Naive thymus-derived CD4-positive, alpha-beta T cell (primary cell): ENCODE data around the gene PCBP3. TPM values are rescaled to one million over a fixed set of nuclear protein-coding genes. Genes with fewer than 3 reads are reported as not detected.

Source experiments
- ATAC-seq: fragments of 150-1000 bp; cut with Tn5 transposase; 2 replicates; pipeline ENCODE4 v1.10.0; 2021; ENCODE audit warnings: mild to moderate bottlenecking, moderate library complexity
- CTCF ChIA-PET: fragments of 350-600 bp; sonication (Branson Sonifier 250); formaldehyde crosslinking; loops from one replicate; lab custom pipeline; 2021; ENCODE audit warnings: antibody characterized with exemption; lab: Charles Lee
- POLR2A ChIA-PET: fragments of 350-600 bp; sonication (Branson Sonifier 250); formaldehyde crosslinking; loops from one replicate; lab custom pipeline; 2021; ENCODE audit warnings: antibody characterized with exemption, inconsistent platforms; lab: Charles Lee
- DNase-seq, 9 donors: peaks; one replicate each; pipeline versions ENCODE4 v3.0.0 to v3.0.0-alpha.2; 2020 to 2022; ENCODE audit warnings: mixed read lengths in 1 of 9
- H3K27ac ChIP-seq: one replicate; pipeline ENCODE4 v1.7.0; 2013; ENCODE audit warnings: mild to moderate bottlenecking, low read depth, low read length, moderate library complexity
- H3K27me3 ChIP-seq, 2 donors: one replicate each; pipeline ENCODE4 v1.7.0; 2013; ENCODE audit warnings: low read length in 2 of 2, mild to moderate bottlenecking in 2 of 2, moderate library complexity in 2 of 2; ENCODE audit not compliant: control insufficient read depth in 2 of 2, insufficient read depth in 2 of 2
- H3K36me3 ChIP-seq, 3 experiments: 1 replicate in 2 of 3; 2 replicates in 1 of 3; pipeline ENCODE4 v1.7.0; 2013; ENCODE audit warnings: low read length in 3 of 3, mild to moderate bottlenecking in 3 of 3, moderate library complexity in 1 of 3; ENCODE audit not compliant: insufficient read depth in 3 of 3, control insufficient read depth in 2 of 3
- H3K4me1 ChIP-seq, 2 donors: one replicate each; pipeline ENCODE4 v1.7.0; 2013; ENCODE audit warnings: low read length in 2 of 2, mild to moderate bottlenecking in 2 of 2, moderate library complexity in 1 of 2; ENCODE audit not compliant: control insufficient read depth in 2 of 2, insufficient read depth in 2 of 2
- H3K4me3 ChIP-seq: 2 replicates; pipeline ENCODE4 v1.7.0; 2013; ENCODE audit warnings: mild to moderate bottlenecking, low read length
- H3K9me3 ChIP-seq, 3 experiments: 1 replicate in 2 of 3; 2 replicates in 1 of 3; pipeline ENCODE4 v1.7.0; 2013; ENCODE audit warnings: low read length in 3 of 3; ENCODE audit not compliant: control insufficient read depth in 2 of 3
- H3K27ac Mint-ChIP-seq, 9 donors: one replicate each; pipeline ENCODE4 v1.8.0; 2020 to 2022; ENCODE audit warnings: mixed read lengths in 9 of 9, mild to moderate bottlenecking in 8 of 9, moderate library complexity in 5 of 9, inconsistent platforms in 2 of 9
- H3K27me3 Mint-ChIP-seq, 5 donors: one replicate each; pipeline ENCODE4 v1.8.0; 2021 to 2022; ENCODE audit warnings: mixed read lengths in 5 of 5, mild to moderate bottlenecking in 1 of 5
- H3K36me3 Mint-ChIP-seq, 5 donors: one replicate each; pipeline ENCODE4 v1.8.0; 2020 to 2022; ENCODE audit warnings: mixed read lengths in 5 of 5, mild to moderate bottlenecking in 3 of 5, inconsistent platforms in 1 of 5
- H3K4me1 Mint-ChIP-seq, 7 donors: one replicate each; pipeline ENCODE4 v1.8.0; 2020 to 2022; ENCODE audit warnings: mixed read lengths in 7 of 7, mild to moderate bottlenecking in 3 of 7, inconsistent platforms in 1 of 7
- H3K4me3 Mint-ChIP-seq, 10 donors: one replicate each; pipeline ENCODE4 v1.8.0; 2020 to 2022; ENCODE audit warnings: mild to moderate bottlenecking in 10 of 10, mixed read lengths in 10 of 10, moderate library complexity in 6 of 10, inconsistent platforms in 2 of 10
- H3K9me3 Mint-ChIP-seq, 11 donors: one replicate each; pipeline ENCODE4 v1.8.0; 2020 to 2022; ENCODE audit warnings: mixed read lengths in 11 of 11, mild to moderate bottlenecking in 4 of 11, inconsistent platforms in 1 of 11, moderate library complexity in 1 of 11
- intact Hi-C, 2 donors: fragments of 100-400 bp; cut with micrococcal nuclease; formaldehyde crosslinking; loops; one replicate each; pipeline ENCODE4 v1.15.1; 2023
- polyA plus RNA-seq, 2 donors: library from polyadenylated mRNA; unstranded; fragments of 300-500 nt; fragmentation: Illumina TruSeq; gene quantifications; one replicate each; pipeline ENCODE4 v1.2.3, GENCODE V29; 2021
- total RNA-seq, 6 experiments: library from RNA in 5 of 6; stranded (reverse) in 5 of 6; gene quantifications; 1 replicate in 5 of 6; 2 replicates in 1 of 6; pipeline ENCODE4 v1.2.3 and lab custom pipeline; 2021 to 2026

The PCBP3 gene
- total and polyA plus RNA-seq, 7 experiments from 2014 or later = 1.2 to 5.2 (median 1.6) TPM

- Histone ChIP-seq H3K4me3 (no peak overlapping the region), H3K36me3 (peaks cover 0 to 4% (median 0%) of the 10 kb centered on the region in 3 experiments), H3K4me1 (no peaks in the 10 kb centered on the region), H3K27me3 (no peaks in the 10 kb centered on the region), H3K27ac (no peak overlapping the region), H3K9me3 (no peaks in the 10 kb centered on the region)
- no peak for DNase-seq
- ATAC-seq = no peak
- POLR2A ChIA-PET = no interaction called here
- intact Hi-C loops = no loop called here
- no peaks in the 10 kb centered on the region for H3K9me3 Mint-ChIP-seq
- H3K27me3 Mint-ChIP-seq = no peaks in the 10 kb centered on the region
- H3K27ac Mint-ChIP-seq = no peak overlapping the region
- CTCF ChIA-PET = interaction anchor here (0.7 kb wide), 1 partner anchor 71 kb away, joined by 3 read pairs; no protein-coding TSS in a partner anchor
- H3K4me1 Mint-ChIP-seq = peaks cover 0 to 18% (median 3%) of the 10 kb centered on the region in 7 donors
- H3K4me3 Mint-ChIP-seq = no peak overlapping the region
- H3K36me3 Mint-ChIP-seq = peaks cover 0 to 9% (median 2%) of the 10 kb centered on the region in 5 donors
These were observed 96.5 kb downstream of the PCBP3 start for GRCh38 chr21:45740088-45740440.

- H3K4me1 Mint-ChIP-seq = peaks cover 0 to 18% (median 3%) of the 10 kb centered on the region in 7 donors
- H3K27me3 Mint-ChIP-seq = no peaks in the 10 kb centered on the region
- no peaks in the 10 kb centered on the region for H3K27me3 ChIP-seq
- H3K4me3 ChIP-seq = no peak overlapping the region
- H3K36me3 Mint-ChIP-seq = peaks cover 0 to 12% (median 8%) of the 10 kb centered on the region in 5 donors
- H3K36me3 ChIP-seq = peaks cover 0 to under 1% (median 0%) of the 10 kb centered on the region in 3 experiments
- POLR2A ChIA-PET = no interaction called here
- CTCF ChIA-PET = no interaction called here
- DNase-seq = no peak
- intact Hi-C loops = no loop called here
- no peak overlapping the region for H3K4me3 Mint-ChIP-seq
- H3K9me3 ChIP-seq = no peaks in the 10 kb centered on the region
- ATAC-seq = no peak
- H3K27ac Mint-ChIP-seq = no peak overlapping the region
- H3K4me1 ChIP-seq = no peaks in the 10 kb centered on the region
- H3K27ac ChIP-seq = peak overlapping the region; percentile 13
- peaks cover 0 to 2% (median 0%) of the 10 kb centered on the region in 11 donors for H3K9me3 Mint-ChIP-seq
These were observed 97.2 kb downstream of the PCBP3 start for GRCh38 chr21:45740491-45741357.

GRCh38 chr21:45741691-45742090, 98.2 kb downstream of the PCBP3 start:
- DNase-seq = no peak
- no peaks in the 10 kb centered on the region for H3K27me3 ChIP-seq
- H3K27ac ChIP-seq = no peak overlapping the region
- peaks cover 0 to 11% (median 8%) of the 10 kb centered on the region in 5 donors for H3K36me3 Mint-ChIP-seq
- ATAC-seq = no peak
- peaks cover 0 to 2% (median 0%) of the 10 kb centered on the region in 11 donors for H3K9me3 Mint-ChIP-seq
- ChIA-PET CTCF (no interaction called here), POLR2A (interaction anchor here (0.7 kb wide), 1 partner anchor 179 kb away, joined by 3 read pairs; no protein-coding TSS in a partner anchor)
- intact Hi-C loops = no loop called here
- peak overlapping the region in 6 of 9 donors; percentile 16 to 63 (median 40) for H3K27ac Mint-ChIP-seq
- H3K4me3 Mint-ChIP-seq = no peak overlapping the region
- peaks cover 0 to 18% (median 3%) of the 10 kb centered on the region in 7 donors for H3K4me1 Mint-ChIP-seq
- no peaks in the 10 kb centered on the region for H3K4me1 ChIP-seq
- no peaks in the 10 kb centered on the region for H3K36me3 ChIP-seq
- no peaks in the 10 kb centered on the region for H3K27me3 Mint-ChIP-seq
- no peaks in the 10 kb centered on the region for H3K9me3 ChIP-seq
- no peak overlapping the region for H3K4me3 ChIP-seq

- CTCF ChIA-PET = no interaction called here
- H3K27ac ChIP-seq = peak overlapping the region; percentile 7
- Mint-ChIP-seq H3K36me3 (peaks cover 0 to 11% (median 8%) of the 10 kb centered on the region in 5 donors), H3K9me3 (peaks cover 0 to 2% (median 0%) of the 10 kb centered on the region in 11 donors), H3K4me1 (peaks cover 0 to 18% (median 3%) of the 10 kb centered on the region in 7 donors), H3K27me3 (no peaks in the 10 kb centered on the region), H3K27ac (peak overlapping the region in 7 of 9 donors; percentile 7 to 63 (median 34)), H3K4me3 (peak overlapping the region in 3 of 10 donors; percentile 16 to 34 (median 22))
- no peaks in the 10 kb centered on the region for H3K36me3 ChIP-seq
- no peaks in the 10 kb centered on the region for H3K27me3 ChIP-seq
- no peaks in the 10 kb centered on the region for H3K9me3 ChIP-seq
- no peak overlapping the region for H3K4me3 ChIP-seq
- no peak for ATAC-seq
- POLR2A ChIA-PET = interaction anchor here (0.7 kb wide), 1 partner anchor 180 kb away, joined by 3 read pairs; no protein-coding TSS in a partner anchor
- no peak for DNase-seq
- intact Hi-C loops = no loop called here
- no peaks in the 10 kb centered on the region for H3K4me1 ChIP-seq
These were observed 98.7 kb downstream of the PCBP3 start for GRCh38 chr21:45742247-45742646.

GRCh38 chr21:45745256-45745655, 101.7 kb downstream of the PCBP3 start:
- H3K27me3 Mint-ChIP-seq = no peaks in the 10 kb centered on the region
- H3K36me3 Mint-ChIP-seq = peaks cover 0 to 23% (median 8%) of the 10 kb centered on the region in 5 donors
- ChIA-PET CTCF (no interaction called here), POLR2A (no interaction called here)
- H3K27me3 ChIP-seq = no peaks in the 10 kb centered on the region
- H3K4me3 ChIP-seq = no peak overlapping the region
- H3K9me3 Mint-ChIP-seq = peaks cover 0 to 2% (median 0%) of the 10 kb centered on the region in 11 donors
- H3K36me3 ChIP-seq = no peaks in the 10 kb centered on the region
- intact Hi-C loops = no loop called here
- no peaks in the 10 kb centered on the region for H3K9me3 ChIP-seq
- peaks cover 0 to 25% (median 8%) of the 10 kb centered on the region in 7 donors for H3K4me1 Mint-ChIP-seq
- no peak overlapping the region for H3K4me3 Mint-ChIP-seq
- ATAC-seq (no peak), DNase-seq (no peak)
- no peak overlapping the region for H3K27ac ChIP-seq
- H3K27ac Mint-ChIP-seq = peak overlapping the region in 1 of 9 donors; percentile 60
- no peaks in the 10 kb centered on the region for H3K4me1 ChIP-seq

GRCh38 chr21:45747233-45747766, 103.8 kb downstream of the PCBP3 start:
- H3K36me3 Mint-ChIP-seq = peaks cover 0 to 31% (median 8%) of the 10 kb centered on the region in 5 donors
- Histone ChIP-seq H3K36me3 (no peaks in the 10 kb centered on the region), H3K27ac (no peak overlapping the region), H3K9me3 (no peaks in the 10 kb centered on the region), H3K4me1 (no peaks in the 10 kb centered on the region), H3K4me3 (no peak overlapping the region), H3K27me3 (no peaks in the 10 kb centered on the region)
- H3K4me3 Mint-ChIP-seq = no peak overlapping the region
- ChIA-PET CTCF (no interaction called here), POLR2A (interaction anchor here (1.0 kb wide), 1 partner anchor 9 kb away, joined by 4 read pairs; no protein-coding TSS in a partner anchor)
- peaks cover 0 to 2% (median 0%) of the 10 kb centered on the region in 11 donors for H3K9me3 Mint-ChIP-seq
- ATAC-seq = no peak
- intact Hi-C loops = no loop called here
- no peak overlapping the region for H3K27ac Mint-ChIP-seq
- peaks cover 0 to 27% (median 11%) of the 10 kb centered on the region in 7 donors for H3K4me1 Mint-ChIP-seq
- DNase-seq = no peak
- H3K27me3 Mint-ChIP-seq = no peaks in the 10 kb centered on the region
